HepG2 (cell line): Measurements from ENCODE around the gene BCO2. TPM values are rescaled to one million over a fixed set of nuclear protein-coding genes. Genes with fewer than 3 reads are reported as not detected.

Experiments used
- ATAC-seq: fragments of 200-7000 bp; cut with Tn5 transposase; 3 replicates; pipeline ENCODE4 v1.9.1; 2020; ENCODE audit warnings: mild to moderate bottlenecking, moderate library complexity
- BruUV-seq: library from RNA; stranded (reverse); fragments of 400-500 nt; replicated peaks from 2 replicates; lab custom pipeline; 2021; lab: Mats Ljungman, UMichigan
- CTCF ChIA-PET: fragments of 300-600 bp; formaldehyde crosslinking; extraction: SDS; loops from one replicate; lab custom pipeline; 2021; ENCODE audit warnings: low total read pairs, inconsistent platforms, low intra/inter-chr PET ratio; lab: Yijun Ruan, JAX
- POLR2A ChIA-PET: fragments of 350-600 bp; sonication (Branson Sonifier 250); formaldehyde crosslinking; loops from one replicate; lab custom pipeline; 2020; ENCODE audit warnings: antibody characterized with exemption, inconsistent platforms; lab: Yijun Ruan, JAX
- DNase-seq: peaks from one replicate; pipeline ENCODE4 v3.0.0-alpha.2; 2015; ENCODE audit warnings: low spot score
- FAIRE-seq: peaks from 3 replicates; lab custom pipeline; 2011; peaks lifted over from hg19 to GRCh38; lab: Jason Lieb, UNC
- H2AFZ ChIP-seq: one replicate; pipeline ENCODE4 v1.6.1; 2011; ENCODE audit warnings: low read length, inconsistent platforms
- H3K27ac ChIP-seq: fragments of 300-600 bp; 3 replicates; pipeline ENCODE4 v1.8.0; 2011; ENCODE audit warnings: mixed run types, mild to moderate bottlenecking, mixed read lengths, low read length, inconsistent platforms; ENCODE audit not compliant: insufficient read depth; ENCODE audit errors: extremely low read length
- H3K27me3 ChIP-seq, 2 experiments: fragments of 200-600 bp in 1 of 2; 2 replicates in 1 of 2; 3 replicates in 1 of 2; pipeline versions ENCODE4 v1.6.0 to v1.8.0; 2011; ENCODE audit warnings: low read length in 2 of 2, mild to moderate bottlenecking in 2 of 2, moderate library complexity in 2 of 2, inconsistent platforms in 1 of 2; ENCODE audit not compliant: insufficient read depth in 2 of 2, control insufficient read depth in 1 of 2
- H3K36me3 ChIP-seq, 2 experiments: fragments of 200-600 bp in 1 of 2; replicated peaks in 1 of 2; 2 replicates in 1 of 2; 3 replicates in 1 of 2; pipeline versions ENCODE4 v1.5.1 to v1.8.0; 2011; ENCODE audit warnings: low read length in 2 of 2, inconsistent platforms in 1 of 2; ENCODE audit not compliant: insufficient read depth in 2 of 2, control insufficient read depth in 1 of 2
- H3K4me1 ChIP-seq: 2 replicates; pipeline ENCODE4 v1.5.1; 2012; ENCODE audit warnings: low read length, inconsistent platforms; ENCODE audit not compliant: insufficient read depth
- H3K4me2 ChIP-seq: 2 replicates; pipeline ENCODE4 v1.6.0; 2011; ENCODE audit warnings: low read depth, low read length, inconsistent platforms
- H3K4me3 ChIP-seq, 3 experiments: fragments of 200-600 bp in 1 of 3; sonication (generic), shearing (Covaris generic) in 1 of 3; replicated peaks in 1 of 3; 2 replicates each; pipeline ENCODE4 v1.5.1; 2011 to 2016; ENCODE audit warnings: low read length in 3 of 3, inconsistent platforms in 2 of 3, low read depth in 2 of 3, mild to moderate bottlenecking in 2 of 3, control low read depth in 1 of 3, mixed read lengths in 1 of 3; ENCODE audit not compliant: insufficient read depth in 1 of 3
- H3K79me2 ChIP-seq: one replicate; pipeline ENCODE4 v1.6.1; 2011; ENCODE audit warnings: low read length, inconsistent platforms; ENCODE audit not compliant: insufficient read depth
- H3K9ac ChIP-seq: 2 replicates; pipeline ENCODE4 v1.6.0; 2011; ENCODE audit warnings: mild to moderate bottlenecking, low read depth, low read length, inconsistent platforms; ENCODE audit not compliant: insufficient read depth
- H3K9me3 ChIP-seq: 2 replicates; pipeline ENCODE4 v1.5.1; 2012; ENCODE audit warnings: mild to moderate bottlenecking, low read length
- H4K20me1 ChIP-seq: 2 replicates; pipeline ENCODE4 v1.6.0; 2011; ENCODE audit warnings: inconsistent platforms, mild to moderate bottlenecking, low read length, moderate library complexity; ENCODE audit not compliant: insufficient read depth
- CREM ChIP-seq, 2 experiments: sonication (generic) in 1 of 2; formaldehyde crosslinking in 1 of 2; IDR thresholded peaks; 2 replicates each; pipeline versions ENCODE4 v1.4.0 to v1.6.1; 2016 to 2020; ENCODE audit warnings: antibody characterized with exemption in 1 of 2, mild to moderate bottlenecking in 1 of 2, missing genetic modification reagents in 1 of 2
- FOXA3 ChIP-seq: IDR thresholded peaks from 2 replicates; pipeline ENCODE4 v1.6.1; 2016; ENCODE audit warnings: missing genetic modification reagents, missing compliant biosample characterization
- FOXP1 ChIP-seq, 2 experiments: fragments of 450-650 bp in 1 of 2; IDR thresholded peaks; 2 replicates each; pipeline ENCODE4 v1.6.1; 2017 to 2018; ENCODE audit warnings: antibody characterized with exemption in 1 of 2
- GATA4 ChIP-seq: sonication (generic); IDR thresholded peaks from 2 replicates; pipeline ENCODE4 v1.6.1; 2016; ENCODE audit warnings: antibody characterized with exemption, low read depth, borderline replicate concordance
- GATAD1 ChIP-seq: IDR thresholded peaks from 2 replicates; pipeline ENCODE4 v1.6.1; 2016; ENCODE audit warnings: missing genetic modification reagents, missing compliant biosample characterization
- HIVEP1 ChIP-seq: sonication (generic); formaldehyde crosslinking; IDR thresholded peaks from 2 replicates; pipeline ENCODE4 v1.4.0; 2020; ENCODE audit warnings: mild to moderate bottlenecking, missing genetic modification reagents
- JDP2 ChIP-seq: sonication (generic); formaldehyde crosslinking; IDR thresholded peaks from 2 replicates; pipeline ENCODE4 v1.8.1; 2022; ENCODE audit warnings: missing genetic modification reagents, borderline replicate concordance
- KAT7 ChIP-seq: IDR thresholded peaks from 2 replicates; pipeline ENCODE4 v1.6.1; 2018; ENCODE audit warnings: borderline replicate concordance, missing compliant biosample characterization
- MAFF ChIP-seq: IDR thresholded peaks from 2 replicates; pipeline ENCODE4 v1.6.1; 2011; ENCODE audit warnings: low read depth, low read length, improper control_type of control experiment
- MAFK ChIP-seq, 2 experiments: IDR thresholded peaks in 1 of 2; conservative IDR thresholded peaks in 1 of 2; 2 replicates each; pipeline ENCODE4 v1.6.1; 2011; ENCODE audit warnings: improper control_type of control experiment in 2 of 2, low read length in 2 of 2
- NFE2L2 ChIP-seq: fragments of 150-350 bp; IDR thresholded peaks from 2 replicates; pipeline ENCODE4 v1.6.1; 2014; ENCODE audit warnings: low read length
- NR2F6 ChIP-seq, 2 experiments: IDR thresholded peaks; 2 replicates each; pipeline ENCODE4 v1.6.1; 2016; ENCODE audit warnings: antibody characterized with exemption in 1 of 2, mild to moderate bottlenecking in 1 of 2
- SAP130 ChIP-seq: IDR thresholded peaks from 2 replicates; pipeline ENCODE4 v1.6.1; 2016; ENCODE audit warnings: low read depth
- SNAPC2 ChIP-seq: sonication (generic); formaldehyde crosslinking; IDR thresholded peaks from 2 replicates; pipeline ENCODE4 v1.8.1; 2022; ENCODE audit warnings: mild to moderate bottlenecking, missing genetic modification reagents
- ZBTB7B ChIP-seq: sonication (generic); formaldehyde crosslinking; IDR thresholded peaks from 2 replicates; pipeline ENCODE4 v1.4.0; 2020; ENCODE audit warnings: missing genetic modification reagents
- ZMAT3 ChIP-seq: sonication (generic); formaldehyde crosslinking; conservative IDR thresholded peaks from 2 replicates; pipeline ENCODE4 v1.7.0; 2021; ENCODE audit warnings: missing genetic modification reagents
- WGBS: methylation state at CpG from one replicate; pipeline ENCODE4 v1.1.6; 2017; ENCODE audit warnings: low lambda C conversion rate; 5-methylcytosine and 5-hydroxymethylcytosine counted together
- in situ Hi-C: cut with HindIII; loops from 2 replicates; pipeline ENCODE4 v1.10.0; 2017; ENCODE audit warnings: low pct_unique_long_range_greater_than_20kb; ENCODE audit not compliant: extremely low pct_ligation_motif_present
- intact Hi-C: fragments of 100-400 bp; cut with micrococcal nuclease; formaldehyde crosslinking; loops from one replicate; pipeline ENCODE4 v1.10.0; 2022; ENCODE audit not compliant: unreplicated experiment
- polyA plus RNA-seq, 8 experiments: library from polyadenylated mRNA; depleted of rRNA in 3 of 8; stranded (reverse) in 7 of 8; unstranded in 1 of 8; fragments of >200 nt; fragmentation: Illumina TruSeq in 4 of 8; extraction: Trizol in 4 of 8; gene quantifications; 2 replicates each; pipeline versions ENCODE4 v1.2.1 to v1.2.3, GENCODE V29; 2011 to 2016; ENCODE audit warnings: low read depth in 4 of 8, missing spikeins in 1 of 8, mixed read lengths in 1 of 8; ENCODE audit not compliant: insufficient read depth in 1 of 8
- total RNA-seq, 5 experiments: library from RNA; depleted of rRNA; stranded (reverse); fragments of >200 nt; fragmentation: Illumina TruSeq; extraction: Trizol; gene quantifications; 2 replicates each; pipeline ENCODE4 v1.2.3, GENCODE V29; 2016; ENCODE audit warnings: low read depth in 1 of 5
- TF ChIP-seq, protein P1 (sequence below): sonication (generic); formaldehyde crosslinking; IDR thresholded peaks from 2 replicates; pipeline ENCODE4 v1.8.1; 2023; ENCODE audit warnings: mild to moderate bottlenecking, moderate library complexity, missing genetic modification reagents
- TF ChIP-seq, protein P2 (sequence below): sonication (generic); formaldehyde crosslinking; IDR thresholded peaks from 2 replicates; pipeline ENCODE4 v1.8.0; 2022; ENCODE audit warnings: missing genetic modification reagents, mild to moderate bottlenecking, inconsistent platforms, borderline replicate concordance

The BCO2 gene
- total and polyA plus RNA-seq, 2 of the 13 experiments (the other 11 are each of a cell fraction or from before 2014, with no cell fraction given) = 0.38 to 0.58 TPM

DNA sequence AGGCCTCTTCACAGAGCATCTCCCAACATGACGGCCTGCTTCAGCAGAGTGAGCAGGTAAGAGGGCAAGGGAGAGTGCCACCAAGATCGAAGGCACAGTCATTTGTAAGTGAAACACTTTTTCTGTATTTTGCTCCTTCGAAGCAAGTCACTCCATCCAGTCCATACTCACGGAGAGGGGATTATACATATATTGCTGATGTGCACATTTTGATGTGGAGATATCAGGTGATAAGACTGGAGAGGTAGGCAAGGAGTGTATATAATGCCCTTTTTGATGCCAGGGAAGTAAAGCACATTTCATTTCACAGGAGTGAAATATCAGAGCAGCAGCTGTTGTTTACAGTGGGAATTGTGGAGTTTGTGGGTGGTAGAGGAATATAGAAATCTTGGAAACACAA lies 62.1 kb downstream of the BCO2 start:
- FAIRE-seq (no peak), DNase-seq (no peak), ATAC-seq (no peak)
- ChIA-PET CTCF (no interaction called here), POLR2A (no interaction called here)
- Histone ChIP-seq H3K4me3 (no peak overlapping the region), H3K4me2 (no peak overlapping the region), H3K9me3 (no peaks in the 10 kb centered on the region), H3K36me3 (peaks cover 6 to 20% of the 10 kb centered on the region in 2 experiments; a peak in 4 of 5 replicates), H2AFZ (no peak overlapping the region), H3K9ac (no peak overlapping the region), H3K27me3 (no peaks in the 10 kb centered on the region), H4K20me1 (no peaks in the 10 kb centered on the region), H3K79me2 (no peaks in the 10 kb centered on the region), H3K27ac (no peak overlapping the region), H3K4me1 (peaks cover 22% of the 10 kb centered on the region)
- WGBS = 94% methylated on average over 4 of the region's 4 CpGs
- in situ Hi-C loops = no loop called here
- intact Hi-C loops = no loop called here
- BruUV-seq = no TSS peak
- TF ChIP-seq MAFK (conservative IDR thresholded peaks at IDR 0.05 in 1 of 2, IDR thresholded peaks at IDR 0.05 in 1 of 2; ENCODE audit: low read length in 2 of 2) (peak; percentile 42 to 52; a peak in 2 of 4 replicates), MAFF (peak; percentile 39; the same call in 1 of the 2 replicates), HIVEP1 (CRISPR knock-in tag) (no peak)
- TF ChIP-seq, protein P1, sequence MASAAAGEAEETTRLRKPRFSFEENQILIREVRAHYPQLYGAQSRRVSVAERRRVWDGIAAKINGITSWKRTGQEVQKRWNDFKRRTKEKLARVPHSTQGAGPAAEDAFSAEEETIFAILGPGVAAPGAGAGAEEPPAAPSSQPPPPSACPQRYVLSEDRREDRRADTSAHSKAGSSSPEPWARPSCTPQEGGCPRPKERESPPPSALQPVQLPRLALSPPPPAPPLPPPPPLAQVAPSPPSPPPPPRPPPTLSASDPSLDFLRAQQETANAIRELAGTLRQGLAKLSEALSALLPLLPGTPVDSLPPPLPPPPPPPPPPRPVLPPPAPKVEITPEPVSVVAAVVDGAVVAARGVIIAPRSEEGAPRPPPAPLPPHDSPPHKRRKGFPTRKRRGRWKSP (CRISPR knock-in tag) = no peak

DNA sequence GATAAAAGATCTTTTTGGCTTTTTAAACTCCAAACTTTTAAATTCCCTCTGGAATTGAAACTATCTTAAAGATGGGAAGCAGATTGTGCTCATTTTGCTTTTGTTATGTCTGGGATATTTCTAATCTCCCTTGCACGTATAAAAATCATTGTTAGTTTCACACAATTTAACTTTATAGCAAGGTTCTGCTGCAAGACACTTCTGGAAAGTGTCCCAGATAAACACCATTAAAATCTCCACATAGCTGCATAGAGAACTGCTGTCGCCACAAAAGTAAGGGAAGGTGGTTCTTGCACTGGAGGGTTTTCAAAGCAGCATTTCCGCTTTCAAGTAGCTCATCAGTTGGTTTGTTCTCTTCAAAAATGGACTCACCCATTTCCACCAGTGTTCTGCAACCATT lies 62.7 kb downstream of the BCO2 start:
- CTCF ChIA-PET = no interaction called here
- no peak for FAIRE-seq
- TF ChIP-seq GATAD1 (no peak), SAP130 (CRISPR knock-in tag) (no peak), NFE2L2 (no peak), ZMAT3 (CRISPR knock-in tag) (no peak), FOXP1 (IDR thresholded peaks at IDR 0.05) (no peak), FOXP1 (CRISPR knock-in tag; IDR thresholded peaks at IDR 0.05) (no peak), JDP2 (CRISPR knock-in tag) (no peak), FOXA3 (CRISPR knock-in tag) (no peak), SNAPC2 (no peak), NR2F6 (IDR thresholded peaks at IDR 0.05) (no peak), NR2F6 (CRISPR knock-in tag; IDR thresholded peaks at IDR 0.05) (no peak), ZBTB7B (CRISPR knock-in tag) (no peak), GATA4 (no peak), KAT7 (CRISPR knock-in tag) (no peak), CREM (IDR thresholded peaks at IDR 0.05) (no peak), CREM (CRISPR knock-in tag; IDR thresholded peaks at IDR 0.05) (no peak)
- TF ChIP-seq, protein P2, sequence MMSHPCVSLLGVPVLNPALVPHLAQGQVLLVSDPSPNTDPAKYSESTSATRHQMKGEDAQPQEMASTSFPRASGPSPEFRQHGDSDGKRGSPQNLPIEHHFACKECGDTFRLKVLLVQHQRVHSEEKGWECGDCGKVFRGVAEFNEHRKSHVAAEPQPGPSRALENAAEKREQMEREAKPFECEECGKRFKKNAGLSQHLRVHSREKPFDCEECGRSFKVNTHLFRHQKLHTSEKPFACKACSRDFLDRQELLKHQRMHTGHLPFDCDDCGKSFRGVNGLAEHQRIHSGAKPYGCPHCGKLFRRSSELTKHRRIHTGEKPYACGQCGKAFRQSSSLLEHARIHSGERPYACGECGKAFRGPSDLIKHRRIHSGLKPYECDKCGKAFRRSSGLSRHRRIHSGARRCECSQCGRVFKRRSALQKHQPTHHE (CRISPR knock-in tag) = no peak

More for the DNA sequence above, 62.7 kb downstream of the BCO2 start:
- H3K9ac ChIP-seq = no peak overlapping the region
- H3K4me3 ChIP-seq = no peak overlapping the region
- no peak for ATAC-seq
- H3K27me3 ChIP-seq = no peaks in the 10 kb centered on the region
- H3K4me1 ChIP-seq = peaks cover 16% of the 10 kb centered on the region
- no TSS peak for BruUV-seq
- H3K4me2 ChIP-seq = no peak overlapping the region
- 97% methylated on average over 3 of the region's 3 CpGs for whole genome bisulfite sequencing
- H3K9me3 ChIP-seq = no peaks in the 10 kb centered on the region
- intact Hi-C loops (no loop called here), in situ Hi-C loops (no loop called here)
- H3K79me2 ChIP-seq = no peaks in the 10 kb centered on the region
- DNase-seq = no peak
- H4K20me1 ChIP-seq = no peaks in the 10 kb centered on the region
- H3K36me3 ChIP-seq = peaks cover 4 to 20% of the 10 kb centered on the region in 2 experiments; a peak in 4 of 5 replicates
- H3K27ac ChIP-seq = no peak overlapping the region
- no peak overlapping the region for H2AFZ ChIP-seq
- POLR2A ChIA-PET = no interaction called here
